H9 (cell line): ENCODE results near the gene USP3. TPM values are rescaled to one million over a fixed set of nuclear protein-coding genes. Genes with fewer than 3 reads are reported as not detected.

Experiments used
- DNase-seq: peaks from one replicate; pipeline ENCODE4 v3.0.0-alpha.2; 2017
- H2AFZ ChIP-seq: one replicate; pipeline ENCODE4 v1.6.1; 2013; ENCODE audit warnings: mild to moderate bottlenecking, low read length, control low read depth, moderate library complexity
- H2AK5ac ChIP-seq: 2 replicates; pipeline ENCODE4 v1.6.1; 2013; ENCODE audit warnings: low read length, control low read depth, mixed read lengths; ENCODE audit not compliant: insufficient read length
- H2BK120ac ChIP-seq: one replicate; pipeline ENCODE4 v1.6.1; 2013; ENCODE audit warnings: low read depth, mild to moderate bottlenecking, low read length, control low read depth, inconsistent platforms; ENCODE audit not compliant: poor library complexity, severe bottlenecking
- H2BK12ac ChIP-seq: 2 replicates; pipeline ENCODE4 v1.6.1; 2013; ENCODE audit warnings: low read length, control low read depth, mixed read lengths, low read depth; ENCODE audit not compliant: insufficient read length
- H2BK15ac ChIP-seq: 2 replicates; pipeline ENCODE4 v1.6.1; 2013; ENCODE audit warnings: low read depth, low read length, control low read depth
- H2BK20ac ChIP-seq: one replicate; pipeline ENCODE4 v1.6.1; 2013; ENCODE audit warnings: low read depth, mild to moderate bottlenecking, low read length, control low read depth, inconsistent platforms; ENCODE audit not compliant: poor library complexity, severe bottlenecking
- H2BK5ac ChIP-seq: 2 replicates; pipeline ENCODE4 v1.6.1; 2013; ENCODE audit warnings: low read length, control low read depth, mixed read lengths; ENCODE audit not compliant: insufficient read length
- H3K14ac ChIP-seq: 2 replicates; pipeline ENCODE4 v1.6.1; 2013; ENCODE audit warnings: low read length, control low read depth; ENCODE audit not compliant: insufficient read depth
- H3K18ac ChIP-seq: 2 replicates; pipeline ENCODE4 v1.6.1; 2013; ENCODE audit warnings: low read depth, mild to moderate bottlenecking, mixed read lengths, low read length, control low read depth; ENCODE audit not compliant: insufficient read length
- H3K23ac ChIP-seq: 2 replicates; pipeline ENCODE4 v1.6.1; 2013; ENCODE audit warnings: low read length, control low read depth, mixed read lengths, low read depth; ENCODE audit not compliant: insufficient read length
- H3K23me2 ChIP-seq: 2 replicates; pipeline ENCODE4 v1.6.1; 2013; ENCODE audit warnings: low read depth, mild to moderate bottlenecking, mixed read lengths, low read length, control low read depth; ENCODE audit not compliant: insufficient read length, poor library complexity, severe bottlenecking
- H3K27ac ChIP-seq: 2 replicates; pipeline ENCODE4 v1.5.1; 2013; ENCODE audit warnings: low read length, control low read depth, mixed read lengths, low read depth; ENCODE audit not compliant: insufficient read length
- H3K27me3 ChIP-seq: 2 replicates; pipeline ENCODE4 v1.6.1; 2013; ENCODE audit warnings: low read length, control low read depth, inconsistent platforms; ENCODE audit not compliant: insufficient read depth
- H3K4ac ChIP-seq: 2 replicates; pipeline ENCODE4 v1.6.1; 2013; ENCODE audit warnings: low read depth, mild to moderate bottlenecking, control low read depth, inconsistent platforms, low read length, moderate library complexity
- H3K4me1 ChIP-seq: 2 replicates; pipeline ENCODE4 v1.6.1; 2013; ENCODE audit warnings: low read length, control low read depth, inconsistent platforms; ENCODE audit not compliant: insufficient read depth
- H3K4me2 ChIP-seq: 2 replicates; pipeline ENCODE4 v1.6.1; 2013; ENCODE audit warnings: low read length, control low read depth, mixed read lengths; ENCODE audit not compliant: insufficient read length, insufficient read depth
- H3K56ac ChIP-seq: 2 replicates; pipeline ENCODE4 v1.6.1; 2013; ENCODE audit warnings: low read depth, mild to moderate bottlenecking, mixed read lengths, low read length, control low read depth; ENCODE audit not compliant: insufficient read length
- H3K79me1 ChIP-seq: 2 replicates; pipeline ENCODE4 v1.6.1; 2013; ENCODE audit warnings: low read depth, mild to moderate bottlenecking, moderate library complexity, low read length, control low read depth, inconsistent platforms; ENCODE audit not compliant: insufficient read depth, poor library complexity, severe bottlenecking
- H3K79me2 ChIP-seq: 2 replicates; pipeline ENCODE4 v1.6.1; 2013; ENCODE audit warnings: low read length, control low read depth, inconsistent platforms; ENCODE audit not compliant: insufficient read depth
- H3K9ac ChIP-seq: 2 replicates; pipeline ENCODE4 v1.6.1; 2013; ENCODE audit warnings: low read length, control low read depth, mixed read lengths; ENCODE audit not compliant: insufficient read length; ENCODE audit errors: extremely low read depth
- H3K9me3 ChIP-seq: one replicate; pipeline ENCODE4 v1.6.1; 2013; ENCODE audit warnings: low read depth, low read length, inconsistent platforms; ENCODE audit not compliant: control insufficient read depth
- H3T11ph ChIP-seq: one replicate; pipeline ENCODE4 v1.6.1; 2013; ENCODE audit warnings: mild to moderate bottlenecking, low read length, control low read depth, inconsistent platforms
- H4K20me1 ChIP-seq: one replicate; pipeline ENCODE4 v1.6.1; 2013; ENCODE audit not compliant: control insufficient read depth, insufficient read length, insufficient read depth
- H4K5ac ChIP-seq: 2 replicates; pipeline ENCODE4 v1.6.1; 2013; ENCODE audit warnings: low read depth, mild to moderate bottlenecking, mixed read lengths, low read length, control low read depth; ENCODE audit not compliant: insufficient read length
- H4K8ac ChIP-seq: replicated peaks from 2 replicates; pipeline ENCODE4 v1.6.1; 2013; ENCODE audit warnings: low read length, control low read depth, mixed read lengths, low read depth; ENCODE audit not compliant: insufficient read length
- H4K91ac ChIP-seq: 2 replicates; pipeline ENCODE4 v1.6.1; 2013; ENCODE audit warnings: low read depth, mild to moderate bottlenecking, moderate library complexity, mixed read lengths, low read length, control low read depth; ENCODE audit not compliant: insufficient read length
- H3K27ac Mint-ChIP-seq, 3 experiments: 2 replicates in 2 of 3; 3 replicates in 1 of 3; pipeline ENCODE4 v1.8.0; 2020 to 2021; ENCODE audit warnings: mixed read lengths in 3 of 3, mild to moderate bottlenecking in 1 of 3, moderate library complexity in 1 of 3
- H3K27me3 Mint-ChIP-seq: 2 replicates; pipeline ENCODE4 v1.8.0; 2021; ENCODE audit warnings: low read depth, mild to moderate bottlenecking, moderate library complexity, mixed read lengths
- H3K36me3 Mint-ChIP-seq, 3 experiments: 2 replicates in 2 of 3; 3 replicates in 1 of 3; pipeline ENCODE4 v1.8.0; 2020 to 2021; ENCODE audit warnings: low read depth in 3 of 3, mixed read lengths in 3 of 3; ENCODE audit not compliant: insufficient read depth in 1 of 3
- H3K4me1 Mint-ChIP-seq, 2 experiments: 2 replicates each; pipeline ENCODE4 v1.8.0; 2020; ENCODE audit warnings: mixed read lengths in 2 of 2
- H3K4me3 Mint-ChIP-seq, 2 experiments: 2 replicates in 1 of 2; 3 replicates in 1 of 2; pipeline ENCODE4 v1.8.0; 2020 to 2021; ENCODE audit warnings: mild to moderate bottlenecking in 2 of 2, mixed read lengths in 2 of 2, moderate library complexity in 1 of 2
- H3K9me3 Mint-ChIP-seq, 2 experiments: 2 replicates in 1 of 2; 3 replicates in 1 of 2; pipeline ENCODE4 v1.8.0; 2020; ENCODE audit warnings: mild to moderate bottlenecking in 2 of 2, mixed read lengths in 2 of 2, moderate library complexity in 1 of 2
- CTCF ChIP-seq: fragments of 200-600 bp; sonication (generic); conservative IDR thresholded peaks from 3 replicates; pipeline ENCODE4 v1.8.0; 2021; ENCODE audit warnings: antibody characterized with exemption, mild to moderate bottlenecking
- WGBS: extraction: QIAGEN DNeasy Blood & Tissue Kit; methylation state at CpG from one replicate; pipeline ENCODE4 v1.1.7; 2013; ENCODE audit warnings: missing lambda C conversion rate, low lambda C conversion rate, mixed read lengths; ENCODE audit not compliant: insufficient read length; ENCODE audit errors: extremely low coverage; 5-methylcytosine and 5-hydroxymethylcytosine counted together
- total RNA-seq: library from RNA; stranded (reverse); gene quantifications from 2 replicates; pipeline ENCODE4 v1.2.1, GENCODE V29; 2021

Gene USP3
- total RNA-seq, 1 experiment from 2014 or later = 14.2 TPM

DNA sequence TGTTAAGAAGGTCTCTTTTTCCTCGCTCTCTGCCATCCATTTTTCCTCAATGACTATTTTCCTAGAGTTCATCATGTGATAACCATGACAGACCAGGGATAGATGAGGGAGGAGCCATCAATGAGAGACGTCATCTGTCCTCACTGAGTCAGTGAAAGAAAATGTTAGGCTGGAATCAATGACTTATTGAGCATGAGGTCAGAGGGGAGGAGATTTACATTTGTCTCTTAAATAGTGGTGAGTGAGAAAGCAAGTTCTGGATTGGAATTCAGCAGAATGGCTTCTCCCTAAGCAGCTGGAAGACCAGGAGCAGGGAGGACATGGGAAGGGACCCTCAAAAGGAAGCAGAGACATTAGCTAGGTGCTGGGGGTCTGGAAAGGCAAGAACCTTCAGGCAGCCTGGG lies 28.2 kb upstream of the USP3 start:
- H3K27me3 ChIP-seq = no peaks in the 10 kb centered on the region
- no peak for DNase-seq
- H3K9me3 ChIP-seq = no peaks in the 10 kb centered on the region
- H3K23ac ChIP-seq = no peak overlapping the region
- H2AK5ac ChIP-seq = no peak overlapping the region
- no peak overlapping the region for H4K8ac ChIP-seq
- no peak overlapping the region for H3K14ac ChIP-seq
- no peak overlapping the region for H2BK12ac ChIP-seq
- H3K9me3 Mint-ChIP-seq = peaks cover 0 to 6% of the 10 kb centered on the region in 2 experiments; a peak in 2 of 5 replicates
- H2BK15ac ChIP-seq = no peak overlapping the region
- H3T11ph ChIP-seq = no peak overlapping the region
- no peak overlapping the region for H4K5ac ChIP-seq
- H3K9ac ChIP-seq = no peak overlapping the region
- H2AFZ ChIP-seq = no peak overlapping the region
- H3K79me2 ChIP-seq = no peaks in the 10 kb centered on the region
- no peak overlapping the region for H2BK120ac ChIP-seq
- H3K23me2 ChIP-seq = no peaks in the 10 kb centered on the region
- peaks cover 3% of the 10 kb centered on the region; the same call in 1 of the 2 replicates for H3K4me1 ChIP-seq
- H4K20me1 ChIP-seq = no peaks in the 10 kb centered on the region
- H3K27me3 Mint-ChIP-seq = peaks cover 12% of the 10 kb centered on the region
- H3K4ac ChIP-seq = no peak overlapping the region
- H4K91ac ChIP-seq = no peak overlapping the region
- H3K27ac Mint-ChIP-seq = no peak overlapping the region
- no peak for TF ChIP-seq CTCF
- no peak overlapping the region for H2BK20ac ChIP-seq
- no peak overlapping the region for H3K18ac ChIP-seq
- no peak overlapping the region for H3K4me3 Mint-ChIP-seq
- no CpG with 5 or more reads among the region's 2 CpGs for WGBS
- H3K4me1 Mint-ChIP-seq = peaks cover 26 to 36% of the 10 kb centered on the region in 2 experiments
- H2BK5ac ChIP-seq = no peak overlapping the region
- peaks cover 0 to 2% (median 0%) of the 10 kb centered on the region in 3 experiments; a peak in 2 of 7 replicates for H3K36me3 Mint-ChIP-seq
- H3K4me2 ChIP-seq = no peak overlapping the region
- H3K79me1 ChIP-seq = no peaks in the 10 kb centered on the region
- H3K27ac ChIP-seq = no peak overlapping the region
- no peak overlapping the region for H3K56ac ChIP-seq
